Neural cell (in vitro differentiated cells): Measurements from ENCODE around the gene RPS18. TPM values are rescaled to one million over a fixed set of nuclear protein-coding genes. Genes with fewer than 3 reads are reported as not detected.
"Not testable (repeated sequence)": the region's sequence is repeated elsewhere in the genome, so short reads cannot be mapped to it uniquely, and the experiment has no call there.

ENCODE experiments used
- H2AFZ ChIP-seq: fragments of 200-600, 300-800 bp; sonication (generic), shearing (Covaris generic); 2 replicates; pipeline ENCODE4 v1.6.0; 2014; ENCODE audit warnings: low read depth, mild to moderate bottlenecking, antibody characterized with exemption, low read length, moderate library complexity
- H3F3A ChIP-seq: fragments of 200-600 bp; shearing (Covaris generic); 2 replicates; pipeline ENCODE4 v1.6.1; 2016; ENCODE audit warnings: mild to moderate bottlenecking, moderate library complexity, mixed read lengths, antibody characterized with exemption, low read length; ENCODE audit not compliant: insufficient read depth, poor library complexity, severe bottlenecking
- H3K27ac ChIP-seq: fragments of 200-600, 300-800 bp; sonication (generic), shearing (Covaris generic); 2 replicates; pipeline ENCODE4 v1.5.1; 2014; ENCODE audit warnings: mild to moderate bottlenecking, low read length, moderate library complexity
- H3K27me3 ChIP-seq: fragments of 300-800, 200-600 bp; sonication (generic), shearing (Covaris generic); 2 replicates; pipeline ENCODE4 v1.6.0; 2014; ENCODE audit warnings: mild to moderate bottlenecking, low read depth, low read length, moderate library complexity; ENCODE audit not compliant: insufficient read depth
- H3K36me3 ChIP-seq: fragments of 300-800, 200-600 bp; sonication (generic), shearing (Covaris generic); 2 replicates; pipeline ENCODE4 v1.5.1; 2014; ENCODE audit warnings: mild to moderate bottlenecking, antibody characterized with exemption, low read length, moderate library complexity; ENCODE audit not compliant: insufficient read depth
- H3K4me2 ChIP-seq: fragments of 300-800, 200-600 bp; sonication (generic), shearing (Covaris generic); 2 replicates; pipeline ENCODE4 v1.6.0; 2014; ENCODE audit warnings: mild to moderate bottlenecking, low read length
- H3K4me3 ChIP-seq: fragments of 300-800, 200-600 bp; sonication (generic), shearing (Covaris generic); 2 replicates; pipeline ENCODE4 v1.5.1; 2014; ENCODE audit warnings: mild to moderate bottlenecking, low read length, moderate library complexity
- H3K79me2 ChIP-seq: fragments of 200-600 bp; shearing (Covaris generic); replicated peaks from 2 replicates; pipeline ENCODE4 v1.6.0; 2014; ENCODE audit warnings: mild to moderate bottlenecking, low read length, moderate library complexity; ENCODE audit not compliant: insufficient read depth
- H3K9ac ChIP-seq: fragments of 300-800, 200-600 bp; sonication (generic), shearing (Covaris generic); 2 replicates; pipeline ENCODE4 v1.6.1; 2016; ENCODE audit warnings: mild to moderate bottlenecking, low read length, mixed read lengths
- H3K9me2 ChIP-seq: fragments of 200-600 bp; shearing (Covaris generic); 2 replicates; pipeline ENCODE4 v1.6.1; 2016; ENCODE audit warnings: mild to moderate bottlenecking, low read length, mixed read lengths; ENCODE audit not compliant: insufficient read depth
- H3K9me3 ChIP-seq: fragments of 200-600, 300-800 bp; sonication (generic), shearing (Covaris generic); 2 replicates; pipeline ENCODE4 v1.6.1; 2016; ENCODE audit warnings: mild to moderate bottlenecking, mixed run types, low read length, moderate library complexity, mixed read lengths
- H4K20me1 ChIP-seq: fragments of 200-600 bp; shearing (Covaris generic); 2 replicates; pipeline ENCODE4 v1.6.1; 2016; ENCODE audit warnings: mild to moderate bottlenecking, mixed run types; ENCODE audit not compliant: insufficient read depth
- CTCF ChIP-seq: fragments of 450-650 bp; IDR thresholded peaks from 2 replicates; pipeline ENCODE4 v1.5.1; 2014; ENCODE audit warnings: antibody characterized with exemption, mild to moderate bottlenecking, moderate library complexity; ENCODE audit not compliant: poor library complexity, severe bottlenecking
- EP300 ChIP-seq: fragments of 450-650 bp; conservative IDR thresholded peaks from 2 replicates; pipeline ENCODE4 v1.6.1; 2014; ENCODE audit warnings: antibody characterized with exemption, mild to moderate bottlenecking, moderate library complexity; ENCODE audit not compliant: poor library complexity, severe bottlenecking
- EZH2 ChIP-seq: fragments of 200-600, 300-800 bp; shearing (Covaris generic), sonication (generic); IDR thresholded peaks from 2 replicates; pipeline ENCODE4 v1.6.1; 2014; ENCODE audit warnings: antibody characterized with exemption, low read length, borderline replicate concordance, mild to moderate bottlenecking; ENCODE audit not compliant: insufficient read depth, poor library complexity, severe bottlenecking
- MXI1 ChIP-seq: fragments of 450-650 bp; conservative IDR thresholded peaks from 2 replicates; pipeline ENCODE4 v1.6.1; 2014; ENCODE audit warnings: antibody characterized with exemption, mild to moderate bottlenecking; ENCODE audit not compliant: poor library complexity, severe bottlenecking
- POLR2AphosphoS5 ChIP-seq: IDR thresholded peaks from 2 replicates; pipeline ENCODE4 v1.6.1; 2012
- RAD21 ChIP-seq: fragments of 450-650 bp; conservative IDR thresholded peaks from 2 replicates; pipeline ENCODE4 v1.6.1; 2014; ENCODE audit warnings: antibody characterized with exemption, mild to moderate bottlenecking, moderate library complexity
- SMC3 ChIP-seq: fragments of 450-650 bp; conservative IDR thresholded peaks from 2 replicates; pipeline ENCODE4 v1.6.1; 2014; ENCODE audit warnings: antibody characterized with exemption, mild to moderate bottlenecking, moderate library complexity; ENCODE audit not compliant: poor library complexity
- TAF1 ChIP-seq: IDR thresholded peaks from 2 replicates; pipeline ENCODE4 v1.6.1; 2012; ENCODE audit warnings: low read depth
- polyA plus RNA-seq: library from polyadenylated mRNA; depleted of rRNA; stranded (reverse); fragments of >200 nt; gene quantifications from 2 replicates; pipeline ENCODE4 v1.2.3, GENCODE V29; 2014
- TF ChIP-seq, protein P1 (sequence below): IDR thresholded peaks from 2 replicates; pipeline ENCODE4 v1.6.1; 2012; ENCODE audit warnings: borderline replicate concordance

RPS18 gene
- polyA plus RNA-seq, 1 donor from 2014 or later, result 2,078 TPM

DNA sequence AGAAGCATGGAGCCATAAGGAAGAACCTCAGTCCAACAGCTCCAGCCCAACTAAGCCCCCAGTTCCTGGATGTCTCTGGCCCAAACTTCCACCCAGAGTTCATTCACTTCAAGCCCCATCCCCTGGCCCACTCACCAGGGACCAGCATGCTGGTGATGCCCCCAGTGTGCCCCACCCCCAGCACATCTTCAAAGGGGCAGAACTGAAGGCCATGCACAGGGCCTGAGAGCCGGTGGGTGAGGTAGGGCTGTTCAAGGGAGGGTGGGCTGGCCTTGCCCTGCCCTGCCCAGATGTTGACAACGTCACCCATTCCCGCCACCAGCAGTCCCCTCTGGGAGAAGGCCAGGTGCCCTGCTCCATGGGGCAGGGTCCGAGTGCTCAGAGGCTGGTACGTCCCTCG, 8.7 kb downstream of the RPS18 start:
- TF ChIP-seq EP300 (no peak), SMC3 (no peak), POLR2AphosphoS5 (no peak), MXI1 (no peak), TAF1 (no peak), RAD21 (no peak), EZH2 (no peak), CTCF (no peak)
- TF ChIP-seq, protein P1, sequence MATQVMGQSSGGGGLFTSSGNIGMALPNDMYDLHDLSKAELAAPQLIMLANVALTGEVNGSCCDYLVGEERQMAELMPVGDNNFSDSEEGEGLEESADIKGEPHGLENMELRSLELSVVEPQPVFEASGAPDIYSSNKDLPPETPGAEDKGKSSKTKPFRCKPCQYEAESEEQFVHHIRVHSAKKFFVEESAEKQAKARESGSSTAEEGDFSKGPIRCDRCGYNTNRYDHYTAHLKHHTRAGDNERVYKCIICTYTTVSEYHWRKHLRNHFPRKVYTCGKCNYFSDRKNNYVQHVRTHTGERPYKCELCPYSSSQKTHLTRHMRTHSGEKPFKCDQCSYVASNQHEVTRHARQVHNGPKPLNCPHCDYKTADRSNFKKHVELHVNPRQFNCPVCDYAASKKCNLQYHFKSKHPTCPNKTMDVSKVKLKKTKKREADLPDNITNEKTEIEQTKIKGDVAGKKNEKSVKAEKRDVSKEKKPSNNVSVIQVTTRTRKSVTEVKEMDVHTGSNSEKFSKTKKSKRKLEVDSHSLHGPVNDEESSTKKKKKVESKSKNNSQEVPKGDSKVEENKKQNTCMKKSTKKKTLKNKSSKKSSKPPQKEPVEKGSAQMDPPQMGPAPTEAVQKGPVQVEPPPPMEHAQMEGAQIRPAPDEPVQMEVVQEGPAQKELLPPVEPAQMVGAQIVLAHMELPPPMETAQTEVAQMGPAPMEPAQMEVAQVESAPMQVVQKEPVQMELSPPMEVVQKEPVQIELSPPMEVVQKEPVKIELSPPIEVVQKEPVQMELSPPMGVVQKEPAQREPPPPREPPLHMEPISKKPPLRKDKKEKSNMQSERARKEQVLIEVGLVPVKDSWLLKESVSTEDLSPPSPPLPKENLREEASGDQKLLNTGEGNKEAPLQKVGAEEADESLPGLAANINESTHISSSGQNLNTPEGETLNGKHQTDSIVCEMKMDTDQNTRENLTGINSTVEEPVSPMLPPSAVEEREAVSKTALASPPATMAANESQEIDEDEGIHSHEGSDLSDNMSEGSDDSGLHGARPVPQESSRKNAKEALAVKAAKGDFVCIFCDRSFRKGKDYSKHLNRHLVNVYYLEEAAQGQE, result no peak
- Histone ChIP-seq H3K4me3 (no peak overlapping the region), H2AFZ (no peak overlapping the region), H3K9ac (no peak overlapping the region), H3K4me2 (no peak overlapping the region), H3K9me2 (no peaks in the 10 kb centered on the region), H3K9me3 (no peaks in the 10 kb centered on the region), H3K36me3 (no peaks in the 10 kb centered on the region), H3K79me2 (no peaks in the 10 kb centered on the region), H4K20me1 (no peaks in the 10 kb centered on the region), H3K27ac (no peak overlapping the region), H3F3A (no peaks in the 10 kb centered on the region), H3K27me3 (no peaks in the 10 kb centered on the region)

- H3K4me3 ChIP-seq, H3K9ac ChIP-seq, H3K9me3 ChIP-seq, H3F3A ChIP-seq, H3K4me2 ChIP-seq, H3K36me3 ChIP-seq, H3K27ac ChIP-seq, H3K9me2 ChIP-seq, H3K27me3 ChIP-seq, H2AFZ ChIP-seq, H3K79me2 ChIP-seq, H4K20me1 ChIP-seq: not testable (repeated sequence)
Measured at GRCh38 chr6:33285214-33285613, 13.3 kb downstream of the RPS18 start.
